ENCODE measurements around the gene DAB2IP.

DNA sequence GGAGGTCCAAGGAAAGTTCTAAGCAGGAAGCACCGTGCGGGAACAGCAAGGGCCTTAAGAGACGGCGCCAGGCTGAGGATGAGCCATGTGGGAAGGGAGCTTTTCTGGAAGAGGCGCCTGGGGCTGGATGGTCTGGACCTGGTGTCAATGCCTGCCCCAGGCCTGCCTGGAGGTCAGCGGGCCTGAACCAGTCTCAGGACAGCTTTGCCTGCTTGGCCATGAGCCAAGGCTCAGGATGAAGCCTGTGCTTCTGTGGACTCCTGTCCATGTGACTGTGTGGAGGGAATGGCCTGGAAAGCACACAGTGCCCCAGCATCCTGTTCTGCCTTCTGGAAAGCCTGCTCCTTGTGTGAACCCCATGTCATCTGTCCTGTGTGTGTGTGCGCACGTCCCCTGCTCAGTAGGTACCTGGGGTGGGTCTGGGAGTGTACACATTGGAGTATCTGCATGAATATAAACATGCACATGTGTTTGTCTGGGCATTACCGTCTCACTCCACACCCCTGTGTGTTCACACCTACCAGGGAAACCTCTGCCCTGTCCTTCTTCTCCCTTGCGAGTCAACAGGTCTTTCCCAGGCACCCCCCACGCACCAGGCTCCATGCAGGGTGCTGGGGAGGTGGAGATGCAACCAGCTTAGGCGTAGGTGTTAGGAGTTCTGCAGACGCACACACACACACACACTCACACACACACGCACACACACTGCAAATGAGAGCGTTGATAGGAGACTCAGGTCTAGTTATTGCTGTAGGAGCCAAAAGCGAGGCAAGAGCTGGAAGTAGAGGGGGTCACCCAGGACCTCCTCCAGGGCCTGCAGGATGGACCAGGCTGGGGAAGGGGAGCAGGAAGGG lies 24.8 kb downstream of the DAB2IP start:
- TF ChIP-seq CTCF (IDR thresholded peaks at IDR 0.05) (no peak), EZH2 (IDR thresholded peaks at IDR 0.05) (no peak)

Measured in neural progenitor cell (in vitro differentiated cells).